C4-2B (cell line): ENCODE measurements around the gene SLC26A2.

ENCODE experiments used
- H3K27ac ChIP-seq: fragments of 450-650 bp; 2 replicates; pipeline ENCODE4 v1.5.1; 2017
- CTCF ChIP-seq: fragments of 450-650 bp; conservative IDR thresholded peaks from 2 replicates; pipeline ENCODE4 v1.5.1; 2017; ENCODE audit warnings: mild to moderate bottlenecking
- ZFX ChIP-seq: fragments of 450-650 bp; IDR thresholded peaks from 2 replicates; pipeline ENCODE4 v1.6.1; 2017

Gene SLC26A2

GRCh38 chr5:149946118-149946517, 14.4 kb upstream of the SLC26A2 start:
- TF ChIP-seq CTCF (no peak), ZFX (no peak)
- H3K27ac ChIP-seq: no peak overlapping the region

- no peak overlapping the region for H3K27ac ChIP-seq
- TF ChIP-seq CTCF (no peak), ZFX (no peak)
These were observed 11.6 kb upstream of the SLC26A2 start for GRCh38 chr5:149948993-149949392.

- TF ChIP-seq ZFX (no peak), CTCF (no peak)
- H3K27ac ChIP-seq: no peak overlapping the region
These were observed 9.3 kb upstream of the SLC26A2 start for GRCh38 chr5:149951138-149951749.

DNA sequence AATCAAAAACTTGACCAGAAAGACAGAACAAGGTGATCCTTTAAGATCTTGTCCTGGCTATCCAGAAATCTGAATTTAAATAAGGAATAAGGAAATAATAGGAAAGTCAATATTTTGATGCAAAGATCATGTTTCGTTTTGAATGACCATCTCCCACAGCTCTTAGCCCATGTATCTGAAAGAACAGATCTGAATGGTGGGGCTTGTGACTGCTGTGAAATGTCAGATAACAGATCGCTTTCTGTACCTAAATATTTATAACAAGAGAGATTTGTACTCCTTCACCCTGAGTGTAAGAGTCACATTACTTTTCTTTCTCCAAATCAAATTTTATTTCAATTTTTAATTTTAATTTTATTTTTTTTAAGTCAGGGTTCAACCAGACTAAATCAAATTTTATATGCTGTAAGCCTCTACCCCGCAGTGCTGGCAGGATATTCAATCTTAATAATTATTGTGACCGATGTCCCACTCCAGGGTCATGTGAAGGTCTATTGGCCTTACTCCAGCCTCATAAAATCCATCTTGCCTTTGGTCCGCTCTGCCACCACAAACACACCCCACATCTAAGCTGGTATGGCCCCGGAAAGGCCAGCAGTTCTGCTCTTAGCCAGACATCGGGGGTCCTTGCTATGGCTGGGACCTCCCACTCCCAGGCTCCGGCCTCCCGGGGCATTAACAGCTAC, 7.0 kb upstream of the SLC26A2 start:
- TF ChIP-seq CTCF: no peak
- no peak for TF ChIP-seq ZFX
- H3K27ac ChIP-seq: peak overlapping the region; percentile 25

GRCh38 chr5:149954798-149955197, 5.8 kb upstream of the SLC26A2 start:
- H3K27ac ChIP-seq: peak overlapping the region; percentile 25; the same call in 1 of the 2 replicates
- no peak for TF ChIP-seq CTCF
- no peak for TF ChIP-seq ZFX

- TF ChIP-seq CTCF: no peak
- no peak for TF ChIP-seq ZFX
- no peak overlapping the region for H3K27ac ChIP-seq
These were observed 3.9 kb upstream of the SLC26A2 start for GRCh38 chr5:149956685-149957084.

GRCh38 chr5:149957855-149958254, 2.7 kb upstream of the SLC26A2 start:
- TF ChIP-seq ZFX: no peak
- TF ChIP-seq CTCF: no peak
- H3K27ac ChIP-seq: no peak overlapping the region
